ENCODE data around the gene KIAA0319L. TPM values are rescaled to one million over a fixed set of nuclear protein-coding genes. Genes with fewer than 3 reads are reported as not detected.
A peak's percentile ranks its signal among the peaks of the same experiment; 100 is the strongest.

Gene KIAA0319L
- total RNA-seq, 1 experiment from 2014 or later: 46.4 TPM

GRCh38 chr1:35603468-35603867 is 46.3 kb upstream of the KIAA0319L start:
- H3K23ac ChIP-seq (ENCODE audit: insufficient read length, low read depth, low read length): no peak overlapping the region
- no peak overlapping the region for H3K4me2 ChIP-seq (ENCODE audit: insufficient read depth, insufficient read length, low read length)
- no peaks in the 10 kb centered on the region for H3K27me3 ChIP-seq (ENCODE audit: insufficient read depth, low read length)
- Mint-ChIP-seq H3K27ac (peak overlapping the region in 2 of 3 experiments; percentile 25 to 64; a peak in 2 of 7 replicates), H3K36me3 (ENCODE audit: insufficient read depth in 1 of 3, low read depth in 3 of 3) (peaks cover 23 to 65% (median 50%) of the 10 kb centered on the region in 3 experiments), H3K27me3 (ENCODE audit: low read depth) (no peaks in the 10 kb centered on the region), H3K4me3 (no peak overlapping the region), H3K4me1 (peaks cover 0 to 10% of the 10 kb centered on the region in 2 experiments; a peak in 2 of 4 replicates), H3K9me3 (no peaks in the 10 kb centered on the region)
- H3K4ac ChIP-seq (ENCODE audit: low read depth, low read length): no peak overlapping the region
- H2BK15ac ChIP-seq (ENCODE audit: low read depth, low read length): no peak overlapping the region
- no peaks in the 10 kb centered on the region for H4K20me1 ChIP-seq (ENCODE audit: control insufficient read depth, insufficient read depth, insufficient read length)
- no peak for DNase-seq
- no peak overlapping the region for H2AK5ac ChIP-seq (ENCODE audit: insufficient read length, low read length)
- H3K18ac ChIP-seq (ENCODE audit: insufficient read length, low read depth, low read length): no peak overlapping the region
- H3K23me2 ChIP-seq (ENCODE audit: insufficient read length, low read depth, low read length, poor library complexity, severe bottlenecking): no peaks in the 10 kb centered on the region
- TF ChIP-seq CTCF (conservative IDR thresholded peaks at IDR 0.05): no peak
- H2AFZ ChIP-seq (ENCODE audit: low read length): no peak overlapping the region
- no peak overlapping the region for H3K27ac ChIP-seq (ENCODE audit: insufficient read length, low read depth, low read length)
- H3K4me1 ChIP-seq (ENCODE audit: insufficient read depth, low read length): no peaks in the 10 kb centered on the region
- no peak overlapping the region for H2BK20ac ChIP-seq (ENCODE audit: low read depth, low read length, poor library complexity, severe bottlenecking)
- H3T11ph ChIP-seq (ENCODE audit: low read length): no peak overlapping the region
- WGBS (ENCODE audit: extremely low coverage, insufficient read length, low lambda C conversion rate): no CpG with 5 or more reads among the region's 3 CpGs
- H3K79me2 ChIP-seq (ENCODE audit: insufficient read depth, low read length): no peaks in the 10 kb centered on the region
- no peak overlapping the region for H3K56ac ChIP-seq (ENCODE audit: insufficient read length, low read depth, low read length)
- H4K8ac ChIP-seq (replicated peaks; ENCODE audit: insufficient read length, low read depth, low read length): no peak overlapping the region
- H2BK120ac ChIP-seq (ENCODE audit: low read depth, low read length, poor library complexity, severe bottlenecking): no peak overlapping the region
- no peak overlapping the region for H4K91ac ChIP-seq (ENCODE audit: insufficient read length, low read depth, low read length)
- H3K9ac ChIP-seq (ENCODE audit: extremely low read depth, insufficient read length, low read length): no peak overlapping the region
- no peaks in the 10 kb centered on the region for H3K79me1 ChIP-seq (ENCODE audit: insufficient read depth, low read depth, low read length, poor library complexity, severe bottlenecking)
- no peaks in the 10 kb centered on the region for H3K9me3 ChIP-seq (ENCODE audit: control insufficient read depth, low read depth, low read length)
- no peak overlapping the region for H4K5ac ChIP-seq (ENCODE audit: insufficient read length, low read depth, low read length)
- no peak overlapping the region for H3K14ac ChIP-seq (ENCODE audit: insufficient read depth, low read length)
- no peak overlapping the region for H2BK12ac ChIP-seq (ENCODE audit: insufficient read length, low read depth, low read length)
- H2BK5ac ChIP-seq (ENCODE audit: insufficient read length, low read length): no peak overlapping the region

Data from H9 (cell line).